NCI-H526 (cell line): Measurements from ENCODE around the gene CACHD1.

Source experiments
- DNase-seq, 2 experiments: peaks; one replicate each; lab custom pipeline; 2025; lab: John Stamatoyannopoulos, UW

The CACHD1 gene

GRCh38 chr1:64473367-64473766 is 3.4 kb downstream of the CACHD1 start:
- no peak for DNase-seq

GRCh38 chr1:64474133-64474532 is 4.2 kb downstream of the CACHD1 start:
- DNase-seq = no peak

DNA sequence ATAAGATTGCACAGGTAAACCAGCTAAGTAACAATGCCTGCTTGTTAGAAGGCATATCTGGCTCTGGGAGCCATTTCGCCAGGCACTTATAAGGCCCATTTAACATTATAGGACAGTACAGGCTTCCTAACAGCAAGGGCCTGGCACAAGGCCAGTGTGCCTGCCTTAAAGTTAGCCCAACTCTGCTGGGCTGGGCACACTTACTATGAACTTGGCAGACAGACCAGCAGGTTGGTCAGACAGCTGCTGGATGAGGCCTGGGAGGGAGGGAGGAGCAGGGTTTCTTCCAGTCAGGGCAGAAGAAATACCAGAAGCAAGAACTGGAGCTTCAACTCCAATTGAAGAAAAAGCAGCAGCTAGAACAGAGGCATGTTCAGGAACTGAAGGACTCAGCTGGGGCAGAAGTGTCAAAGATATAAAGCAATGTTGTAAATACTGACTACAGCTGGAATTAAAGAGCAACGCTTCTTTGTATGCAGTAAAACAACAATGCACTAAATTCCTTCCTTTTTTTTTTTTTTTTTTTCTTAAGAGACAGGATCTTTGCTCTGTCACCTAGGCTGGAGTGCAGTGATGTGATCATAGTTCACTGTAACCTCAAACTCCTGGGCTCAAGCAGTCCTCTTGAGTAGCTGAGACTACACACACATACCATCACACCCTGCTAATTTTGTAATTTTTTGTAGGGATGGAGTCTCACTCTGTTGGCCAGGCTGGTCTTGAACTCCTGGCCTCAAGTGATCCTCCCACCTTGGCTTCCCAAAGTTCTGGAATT is 4.9 kb downstream of the CACHD1 start:
- no peak for DNase-seq

DNA sequence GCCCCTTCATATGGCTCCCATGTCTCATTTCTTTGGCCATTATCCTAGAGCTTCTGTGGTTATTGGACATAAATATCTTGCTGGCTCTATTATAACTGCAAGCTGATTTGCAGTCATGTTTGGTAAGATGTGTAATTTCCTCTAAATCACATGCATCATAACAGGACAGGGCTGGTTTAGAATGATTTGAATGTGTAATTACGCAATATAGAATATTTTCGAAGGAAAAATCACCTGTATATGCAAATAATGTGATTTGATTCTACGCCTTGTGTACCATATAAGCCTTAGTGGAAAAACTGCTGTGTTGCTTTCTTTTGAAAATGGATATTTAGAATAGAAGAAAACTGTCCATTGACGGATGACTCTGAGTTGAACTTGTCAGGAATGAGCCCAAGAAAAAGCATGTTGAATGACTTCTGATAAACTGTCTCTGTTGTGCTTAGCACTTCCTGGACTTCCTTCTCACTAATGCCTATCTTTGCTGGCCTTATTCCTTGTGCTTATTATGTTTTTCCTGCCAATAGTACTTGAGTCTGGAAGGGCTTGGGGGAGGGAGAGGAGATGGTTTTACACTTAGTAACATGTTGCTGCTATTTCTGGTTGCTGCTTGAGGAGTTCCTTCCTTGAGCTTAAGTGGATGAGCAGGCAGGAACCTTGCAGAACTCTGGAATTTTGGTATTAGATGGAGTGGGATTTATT is 6.5 kb downstream of the CACHD1 start:
- peak; percentile 11 to 57 for DNase-seq

DNA sequence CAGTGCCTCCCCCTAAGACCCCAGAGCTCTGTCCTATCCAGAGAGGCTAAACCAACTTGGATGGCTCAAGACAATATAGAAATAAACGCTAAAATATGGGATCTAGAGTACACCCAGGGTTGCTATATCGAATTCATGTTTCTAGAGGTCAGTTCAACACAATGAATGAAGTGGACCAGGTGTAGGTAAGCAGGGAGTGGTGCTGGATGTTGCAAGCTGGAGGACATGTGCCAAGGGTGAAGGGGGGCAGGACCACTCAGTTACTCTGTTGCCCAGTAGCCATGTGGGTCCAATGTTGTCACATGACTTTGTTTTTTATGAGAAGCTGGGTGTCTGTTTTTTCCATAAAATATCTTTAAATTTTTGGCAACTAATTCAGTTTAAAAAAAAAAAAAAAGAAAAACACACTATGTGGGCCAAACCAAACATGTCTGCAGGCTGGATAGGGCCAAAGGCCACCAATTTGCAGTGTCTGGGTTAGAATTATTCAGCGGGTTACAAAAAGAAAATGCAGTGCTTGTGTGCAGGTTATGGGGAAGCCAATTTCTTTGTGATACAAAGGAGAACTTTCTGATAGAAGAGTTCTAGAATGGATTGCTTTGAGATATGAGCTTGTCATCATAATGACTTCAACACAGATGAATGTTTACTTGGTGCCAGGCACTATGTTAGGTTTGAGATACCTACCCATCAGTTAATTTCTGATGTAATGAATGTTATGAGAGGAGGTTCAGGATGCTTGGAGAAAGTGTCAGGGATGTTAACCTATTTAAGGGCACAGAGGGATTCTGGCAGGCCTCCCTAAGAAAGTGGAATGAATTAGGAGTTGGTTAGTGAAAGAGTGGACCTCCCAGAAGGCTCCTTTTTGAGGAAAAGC is 8.9 kb downstream of the CACHD1 start:
- DNase-seq = no peak

GRCh38 chr1:64479874-64480273 is 9.9 kb downstream of the CACHD1 start:
- no peak for DNase-seq

DNA sequence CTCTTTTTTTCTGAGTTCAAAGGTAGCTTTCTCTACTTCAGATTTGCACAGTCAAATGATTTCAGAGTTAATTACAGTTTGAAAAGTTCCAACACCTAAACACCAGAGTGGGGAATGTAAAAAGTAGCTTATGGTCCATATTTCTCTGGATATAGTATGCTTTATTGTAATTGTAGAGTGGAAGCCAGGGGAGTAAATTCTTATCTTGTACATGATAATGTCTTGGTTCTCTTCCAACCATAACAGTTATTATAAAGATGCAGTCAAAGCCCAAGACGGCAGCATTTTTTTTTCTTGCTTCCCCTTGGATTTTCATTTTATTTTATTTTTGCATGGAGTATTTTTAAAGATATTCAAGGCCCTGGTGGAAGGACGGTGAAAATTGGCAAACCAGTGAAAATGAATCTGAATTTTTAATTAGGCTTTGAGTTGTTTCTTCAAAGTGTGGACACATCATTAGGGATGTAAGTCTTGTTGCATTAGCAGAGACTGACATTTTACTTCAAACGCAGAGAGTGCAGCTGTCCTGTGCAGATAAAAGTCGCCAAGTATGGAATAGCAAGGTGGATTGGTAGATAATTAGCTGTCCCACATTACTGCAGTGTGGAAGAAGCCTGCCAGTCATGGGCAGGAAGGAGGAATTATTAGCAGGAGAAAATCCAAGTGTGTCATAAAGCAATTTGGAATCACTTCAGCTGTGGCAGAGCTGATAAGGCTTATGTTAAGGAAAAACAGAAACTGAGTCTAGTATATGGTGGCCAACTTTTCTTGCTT is 11.3 kb downstream of the CACHD1 start:
- peak in 1 of 2 experiments; percentile 11 for DNase-seq

DNA sequence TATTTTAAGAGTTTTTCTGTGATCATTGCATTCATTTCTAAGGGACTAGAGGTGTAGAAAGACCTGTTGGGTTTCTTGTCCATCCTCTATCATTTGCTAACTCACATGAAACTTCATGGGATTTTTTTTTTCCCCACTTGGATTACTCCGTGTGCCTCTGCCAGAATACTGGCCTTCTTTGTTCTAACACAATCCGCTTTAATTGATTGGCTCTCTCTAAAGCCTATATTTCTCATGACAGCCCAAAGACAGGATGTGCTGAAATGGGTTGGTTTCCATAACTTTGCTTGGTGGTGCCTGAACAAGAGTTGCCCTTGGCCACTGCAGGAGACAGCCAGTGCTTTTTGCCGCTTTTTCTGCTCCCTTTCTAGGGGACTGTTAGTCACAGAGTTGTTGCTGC is 12.2 kb downstream of the CACHD1 start:
- no peak for DNase-seq

- DNase-seq = peak in 1 of 2 experiments; percentile 4
Measured at GRCh38 chr1:64482720-64483119, 12.8 kb downstream of the CACHD1 start.

GRCh38 chr1:64483731-64484414 is 13.9 kb downstream of the CACHD1 start:
- DNase-seq = no peak

GRCh38 chr1:64484651-64485050 is 14.7 kb downstream of the CACHD1 start:
- DNase-seq = no peak

DNA sequence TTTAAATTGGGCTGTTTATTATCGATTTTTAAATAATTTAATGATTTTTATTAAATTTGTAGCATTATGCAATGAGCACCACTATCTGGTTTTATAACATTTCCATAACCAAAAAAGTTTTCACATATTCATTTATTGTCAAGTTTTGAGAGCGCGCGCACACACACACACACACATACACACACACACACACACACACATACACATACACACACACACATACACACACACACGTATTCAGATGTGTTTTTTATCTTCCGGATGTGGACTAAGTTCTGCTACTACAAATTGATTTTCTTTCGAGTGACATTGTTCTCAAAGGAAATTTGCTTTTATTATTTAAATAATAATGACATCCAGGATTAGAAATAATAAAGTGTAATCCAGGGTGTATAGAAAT is 16.3 kb downstream of the CACHD1 start:
- DNase-seq = no peak

DNA sequence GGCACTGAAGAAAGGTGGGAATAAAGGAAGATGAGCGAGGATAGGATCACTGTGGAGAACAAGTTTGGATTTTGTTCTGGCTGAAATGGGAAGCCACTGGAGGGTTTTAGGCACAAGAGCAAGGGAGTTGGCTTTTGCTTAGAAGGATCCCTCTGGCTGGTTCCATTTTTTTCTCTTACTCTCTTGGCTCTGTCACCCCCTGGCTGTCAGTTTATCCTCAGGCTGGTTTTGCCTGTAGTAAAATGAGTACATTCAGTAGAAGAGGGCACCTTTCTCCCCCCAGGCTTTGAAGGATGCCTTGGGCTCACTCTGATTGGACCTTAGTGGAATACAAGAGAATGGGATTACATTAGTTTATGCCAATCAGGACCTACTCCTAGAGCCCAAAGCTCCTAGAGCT is 17.1 kb downstream of the CACHD1 start:
- peak; percentile 19 to 57 for DNase-seq

- no peak for DNase-seq
Measured at GRCh38 chr1:64488862-64489261, 18.9 kb downstream of the CACHD1 start.

DNA sequence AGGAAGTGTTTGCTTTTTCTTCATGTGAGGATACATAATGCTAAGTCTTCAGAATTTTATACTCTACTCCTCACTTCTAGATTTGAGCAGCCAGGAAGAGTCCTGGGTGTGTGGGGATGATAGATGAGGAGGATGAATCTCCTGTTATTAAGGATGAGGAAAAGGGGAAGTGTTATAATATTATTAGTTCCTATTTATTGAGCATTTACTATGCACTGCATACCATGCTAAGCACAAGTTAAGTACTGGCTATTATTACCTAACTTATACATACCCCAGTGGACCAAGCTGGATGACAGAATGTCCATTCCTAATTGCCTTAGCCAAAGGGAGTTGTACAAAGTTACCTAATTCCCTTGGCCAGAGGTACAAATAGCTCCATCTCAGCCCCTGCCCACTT is 19.8 kb downstream of the CACHD1 start:
- no peak for DNase-seq

DNA sequence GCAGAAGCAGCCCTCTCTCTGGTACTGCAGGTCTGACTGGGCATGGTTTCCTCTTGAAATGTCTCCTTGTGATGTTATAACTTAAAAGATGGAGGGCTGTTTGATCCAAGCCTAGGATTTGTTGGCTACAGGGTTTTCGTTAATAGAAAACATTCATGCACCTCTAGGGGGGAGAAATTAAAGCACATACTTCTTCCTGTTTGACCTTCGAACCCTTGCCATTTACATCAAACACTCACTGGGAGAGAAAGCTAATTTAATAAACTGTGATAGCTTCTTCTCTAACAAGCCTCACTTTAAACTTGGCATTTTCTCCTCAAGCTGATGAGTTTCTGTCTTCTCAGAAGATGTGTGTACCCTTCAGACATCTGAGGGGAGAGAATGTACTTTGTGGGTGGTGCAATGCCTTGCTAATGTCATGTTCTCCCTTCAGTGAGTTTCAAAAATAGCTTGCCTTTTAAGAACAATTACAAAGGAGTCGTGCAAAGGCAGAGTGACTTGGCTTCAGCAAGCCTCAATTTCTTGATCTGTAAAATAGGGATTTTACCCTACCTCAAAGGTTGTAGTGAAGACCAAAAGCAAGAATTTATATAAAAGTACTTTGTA is 20.4 kb downstream of the CACHD1 start:
- DNase-seq = peak in 1 of 2 experiments; percentile 27

GRCh38 chr1:64492424-64492823 is 22.5 kb downstream of the CACHD1 start:
- no peak for DNase-seq

GRCh38 chr1:64493831-64494230 is 23.9 kb downstream of the CACHD1 start:
- DNase-seq = no peak

GRCh38 chr1:64494659-64495058 is 24.7 kb downstream of the CACHD1 start:
- DNase-seq = no peak

- DNase-seq = peak; percentile 64 to 80
Measured at GRCh38 chr1:64495878-64496277, 25.9 kb downstream of the CACHD1 start.

DNA sequence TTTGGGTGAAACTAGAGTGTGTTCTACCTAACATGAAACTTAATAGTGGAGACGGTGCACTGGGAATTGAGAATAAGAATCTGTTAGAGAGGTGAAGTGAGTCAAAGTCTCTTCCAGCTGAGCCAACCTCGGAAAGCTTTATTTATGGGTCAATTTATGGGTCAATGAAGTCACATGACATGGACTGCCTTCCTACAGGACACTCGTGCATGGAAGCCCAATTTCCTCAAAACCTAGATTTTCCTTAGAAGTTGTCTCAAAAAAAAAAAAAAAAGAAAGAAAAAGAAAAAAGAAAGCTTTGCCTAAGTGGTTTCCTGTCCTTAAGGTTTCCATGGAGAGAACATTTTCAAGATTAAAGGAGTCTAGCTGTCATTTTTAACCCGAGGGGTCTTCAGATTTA is 26.7 kb downstream of the CACHD1 start:
- no peak for DNase-seq
